Smooth muscle cell (in vitro differentiated cells): ENCODE data around the gene SERPING1. TPM values are rescaled to one million over a fixed set of nuclear protein-coding genes. Genes with fewer than 3 reads are reported as not detected.

ENCODE experiments used
- DNase-seq: peaks from one replicate; lab custom pipeline; 2025; ENCODE audit not compliant: unreplicated experiment; lab: John Stamatoyannopoulos, UW
- H2AFZ ChIP-seq: fragments of 200-600 bp; sonication (generic); 2 replicates; pipeline ENCODE4 v1.6.0; 2016; ENCODE audit warnings: antibody characterized with exemption, low read depth, mild to moderate bottlenecking
- H3F3A ChIP-seq: fragments of 200-600 bp; sonication (generic); 2 replicates; pipeline ENCODE4 v1.6.0; 2017; ENCODE audit warnings: antibody characterized with exemption, low read depth
- H3K27ac ChIP-seq: fragments of 200-600 bp; sonication (generic); 2 replicates; pipeline ENCODE4 v1.5.1; 2016; ENCODE audit warnings: low read depth, mild to moderate bottlenecking
- H3K27me3 ChIP-seq: fragments of 200-600 bp; sonication (generic); 2 replicates; pipeline ENCODE4 v1.6.1; 2016; ENCODE audit warnings: low read depth, mild to moderate bottlenecking
- H3K36me3 ChIP-seq: fragments of 200-600 bp; sonication (generic); 2 replicates; pipeline ENCODE4 v1.5.1; 2016; ENCODE audit warnings: low read depth
- H3K4me1 ChIP-seq: fragments of 200-600 bp; sonication (generic); 2 replicates; pipeline ENCODE4 v1.5.1; 2016; ENCODE audit warnings: low read depth
- H3K4me2 ChIP-seq: fragments of 200-600 bp; sonication (generic); 2 replicates; pipeline ENCODE4 v1.6.0; 2016; ENCODE audit warnings: mild to moderate bottlenecking
- H3K4me3 ChIP-seq: fragments of 200-600 bp; sonication (generic); 2 replicates; pipeline ENCODE4 v1.5.1; 2016; ENCODE audit warnings: mild to moderate bottlenecking
- H3K79me2 ChIP-seq: fragments of 200-600 bp; sonication (generic); 2 replicates; pipeline ENCODE4 v1.6.0; 2016; ENCODE audit warnings: low read depth, mild to moderate bottlenecking
- H3K9ac ChIP-seq: fragments of 200-600 bp; sonication (generic); 2 replicates; pipeline ENCODE4 v1.6.0; 2016; ENCODE audit warnings: low read depth
- H3K9me3 ChIP-seq: fragments of 200-600 bp; sonication (generic); replicated peaks from 2 replicates; pipeline ENCODE4 v1.5.1; 2016; ENCODE audit warnings: low read depth
- H4K20me1 ChIP-seq: fragments of 200-600 bp; sonication (generic); 2 replicates; pipeline ENCODE4 v1.6.0; 2016; ENCODE audit warnings: low read depth
- CTCF ChIP-seq: fragments of 200-600 bp; sonication (generic); IDR thresholded peaks from 2 replicates; pipeline ENCODE4 v1.5.1; 2017; ENCODE audit warnings: borderline replicate concordance, mild to moderate bottlenecking, antibody characterized with exemption; ENCODE audit not compliant: insufficient read depth, poor library complexity, severe bottlenecking
- WGBS: methylation state at CpG from one replicate; pipeline ENCODE4 v1.1.7; 2016; ENCODE audit warnings: low lambda C conversion rate; 5-methylcytosine and 5-hydroxymethylcytosine counted together
- polyA plus RNA-seq: library from polyadenylated mRNA; unstranded; fragments of >200 nt; fragmentation: Nextera tagmentation; extraction: Ambion mirVana; gene quantifications from 2 replicates; pipeline ENCODE4 v1.2.1, GENCODE V29; 2016
- total RNA-seq: library from RNA; depleted of rRNA; stranded (reverse); fragments of >200 nt; gene quantifications from 2 replicates; pipeline ENCODE4 v1.2.3, GENCODE V29; 2014

SERPING1 gene
- total and polyA plus RNA-seq, 2 experiments from 2014 or later = 47.8 to 95.8 TPM

DNA sequence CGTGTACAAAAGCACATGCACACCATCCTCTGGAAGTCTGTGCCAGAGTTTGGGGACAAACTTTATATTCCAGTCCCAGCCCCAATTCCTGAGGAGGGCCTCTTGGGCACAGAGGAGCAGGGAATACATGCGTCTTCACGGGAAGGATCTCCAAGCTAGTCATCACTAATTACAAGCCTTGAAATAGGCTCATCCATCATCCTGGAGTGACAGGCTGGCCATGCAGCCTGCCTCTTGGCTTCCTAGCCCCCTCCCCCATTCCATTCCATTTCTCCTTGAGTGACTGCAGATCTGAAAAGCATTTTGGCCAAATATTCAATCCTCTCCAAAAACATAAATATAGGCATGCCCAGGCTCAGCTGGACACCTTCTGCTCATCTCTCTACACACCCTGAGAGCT lies 24.8 kb downstream of the SERPING1 start:
- Histone ChIP-seq H3K4me3 (no peak overlapping the region), H4K20me1 (no peaks in the 10 kb centered on the region), H3K79me2 (no peaks in the 10 kb centered on the region), H3K9ac (no peak overlapping the region), H3K36me3 (no peaks in the 10 kb centered on the region), H2AFZ (no peak overlapping the region), H3K4me1 (no peaks in the 10 kb centered on the region), H3K4me2 (no peak overlapping the region), H3K27ac (no peak overlapping the region), H3K9me3 (no peaks in the 10 kb centered on the region), H3F3A (no peaks in the 10 kb centered on the region), H3K27me3 (no peaks in the 10 kb centered on the region)
- 63% methylated on average over 3 of the region's 3 CpGs for WGBS
- no peak for DNase-seq
- no peak for TF ChIP-seq CTCF

GRCh38 chr11:57624864-57625263 lies 27.4 kb downstream of the SERPING1 start:
- Histone ChIP-seq H4K20me1 (no peaks in the 10 kb centered on the region), H3K4me1 (no peaks in the 10 kb centered on the region), H3K27ac (no peak overlapping the region), H3K36me3 (no peaks in the 10 kb centered on the region), H3F3A (no peaks in the 10 kb centered on the region), H3K9me3 (no peaks in the 10 kb centered on the region), H3K27me3 (no peaks in the 10 kb centered on the region), H2AFZ (no peak overlapping the region), H3K79me2 (no peaks in the 10 kb centered on the region), H3K4me3 (no peak overlapping the region), H3K9ac (no peak overlapping the region), H3K4me2 (no peak overlapping the region)
- WGBS = 92% methylated on average over 2 of the region's 2 CpGs
- no peak for TF ChIP-seq CTCF
- no peak for DNase-seq

DNA sequence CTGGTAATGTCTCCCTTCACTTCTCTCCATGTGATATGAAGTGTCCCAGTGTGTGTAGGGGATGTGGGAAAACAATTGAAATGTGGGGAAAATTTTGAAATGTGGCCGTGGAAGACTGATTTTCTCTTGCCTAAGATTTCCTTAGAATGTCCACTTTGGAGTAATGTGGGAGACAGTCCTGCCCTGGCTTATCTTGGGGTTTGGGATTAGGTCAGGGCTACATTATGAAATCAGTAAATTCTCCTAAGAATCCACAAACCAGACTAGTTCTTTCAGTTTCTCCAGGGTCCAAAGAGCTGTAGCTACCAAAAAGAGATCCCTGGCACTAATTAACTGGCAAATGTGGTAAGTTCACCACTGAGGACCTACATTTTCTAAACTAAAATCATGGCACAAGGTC lies 29.4 kb downstream of the SERPING1 start:
- no peak for TF ChIP-seq CTCF
- no peaks in the 10 kb centered on the region for H3F3A ChIP-seq
- H3K79me2 ChIP-seq = no peaks in the 10 kb centered on the region
- H3K27me3 ChIP-seq = no peaks in the 10 kb centered on the region
- WGBS = 72% methylated on average over 1 of the region's 1 CpG
- no peak overlapping the region for H3K4me3 ChIP-seq
- H3K9me3 ChIP-seq = no peaks in the 10 kb centered on the region
- H3K9ac ChIP-seq = no peak overlapping the region
- H3K4me2 ChIP-seq = no peak overlapping the region
- no peak overlapping the region for H3K27ac ChIP-seq
- DNase-seq = no peak
- no peaks in the 10 kb centered on the region for H3K4me1 ChIP-seq
- H2AFZ ChIP-seq = no peak overlapping the region
- no peaks in the 10 kb centered on the region for H4K20me1 ChIP-seq
- H3K36me3 ChIP-seq = no peaks in the 10 kb centered on the region

GRCh38 chr11:57630171-57630570 lies 32.7 kb downstream of the SERPING1 start:
- Histone ChIP-seq H3K27me3 (no peaks in the 10 kb centered on the region), H3K36me3 (no peaks in the 10 kb centered on the region), H4K20me1 (no peaks in the 10 kb centered on the region), H3K4me1 (no peaks in the 10 kb centered on the region), H3K9ac (no peak overlapping the region), H3F3A (no peaks in the 10 kb centered on the region), H3K27ac (no peak overlapping the region), H3K9me3 (no peaks in the 10 kb centered on the region), H2AFZ (no peak overlapping the region), H3K79me2 (no peaks in the 10 kb centered on the region), H3K4me2 (no peak overlapping the region), H3K4me3 (no peak overlapping the region)
- DNase-seq = no peak
- no peak for TF ChIP-seq CTCF
- 95% methylated on average over 2 of the region's 2 CpGs for WGBS
